ENCODE measurements around the gene CAMK1. TPM values are rescaled to one million over a fixed set of nuclear protein-coding genes. Genes with fewer than 3 reads are reported as not detected.

Gene CAMK1
- total and polyA plus RNA-seq, 2 of the 4 experiments (the other 2 are of a cell fraction) = 33.3 to 36.4 TPM

GRCh38 chr3:9786209-9786739, 16.5 kb upstream of the CAMK1 start:
- no peak overlapping the region for H2BK20ac ChIP-seq (ENCODE audit: low read depth, low read length)
- BruUV-seq (replicated peaks) = no TSS peak
- H2BK15ac ChIP-seq (ENCODE audit: low read depth, low read length) = no peak overlapping the region
- H3K4me1 ChIP-seq (ENCODE audit: control insufficient read depth, insufficient read depth, low read length) = peaks cover 3% of the 10 kb centered on the region; the same call in 1 of the 2 replicates
- H2BK120ac ChIP-seq (ENCODE audit: low read depth, low read length) = no peak overlapping the region
- no peak for ATAC-seq (ENCODE audit: low read depth)
- no CpG with 5 or more reads among the region's 7 CpGs for WGBS, 2 experiments (ENCODE audit: extremely low coverage in 2 of 2, insufficient read length in 1 of 2)
- H2BK5ac ChIP-seq (ENCODE audit: low read depth, low read length, poor library complexity, severe bottlenecking) = no peak overlapping the region
- no peak overlapping the region for H3K23ac ChIP-seq (ENCODE audit: low read depth, low read length)
- no peaks in the 10 kb centered on the region for H4K20me1 ChIP-seq (ENCODE audit: insufficient read depth, low read length)
- H2AK5ac ChIP-seq (ENCODE audit: low read depth, low read length) = no peak overlapping the region
- no peak overlapping the region for H2AK9ac ChIP-seq (replicated peaks; ENCODE audit: low read depth, low read length, poor library complexity)
- in situ Hi-C loops (cut with MboI; ENCODE audit: low sequenced_read_pairs) (no loop called here), intact Hi-C loops (cut with micrococcal nuclease) (no loop called here), dilution Hi-C loops (cut with HindIII; ENCODE audit: low sequenced_read_pairs, unreplicated experiment) (no loop called here)
- H3K14ac ChIP-seq (replicated peaks; ENCODE audit: low read depth, low read length) = no peak overlapping the region
- H4K8ac ChIP-seq (ENCODE audit: low read depth in 2 of 2, low read length in 2 of 2) = no peak overlapping the region
- peaks cover 49% of the 10 kb centered on the region for H3K36me3 ChIP-seq (ENCODE audit: control insufficient read depth, insufficient read depth, low read length)
- H3K4me3 ChIP-seq (ENCODE audit: insufficient read depth, low read depth, low read length) = no peak overlapping the region
- no peak overlapping the region for H4K91ac ChIP-seq (ENCODE audit: insufficient read depth, low read depth, low read length)
- peaks cover 9% of the 10 kb centered on the region for H3K9me1 ChIP-seq (ENCODE audit: insufficient read depth, low read length)
- no peaks in the 10 kb centered on the region for H3K9me3 ChIP-seq (ENCODE audit: control insufficient read depth, insufficient read depth, low read length)
- H3K27ac ChIP-seq (ENCODE audit: insufficient read depth, low read length) = no peak overlapping the region
- peaks cover 20 to 21% of the 10 kb centered on the region in 2 experiments for H3K79me1 ChIP-seq (ENCODE audit: low read depth in 1 of 2, low read length in 2 of 2)
- no peak overlapping the region for H3K18ac ChIP-seq (ENCODE audit: low read depth, low read length)
- H3K4ac ChIP-seq (ENCODE audit: low read depth, low read length) = no peak overlapping the region
- H3K9ac ChIP-seq (ENCODE audit: low read depth, low read length) = no peak overlapping the region
- H4K5ac ChIP-seq (ENCODE audit: low read depth, low read length) = no peak overlapping the region
- ChIA-PET CTCF (no interaction called here), POLR2A (ENCODE audit: unreplicated experiment) (no interaction called here)
- H2AFZ ChIP-seq (replicated peaks; ENCODE audit: low read length, poor library complexity) = no peak overlapping the region
- no peak overlapping the region for H3K56ac ChIP-seq (ENCODE audit: extremely low read depth, insufficient read depth, low read length)
- H3K27me3 ChIP-seq (ENCODE audit: control insufficient read depth, insufficient read depth, low read length) = no peaks in the 10 kb centered on the region
- TF ChIP-seq RCOR1 (IDR thresholded peaks at IDR 0.05; ENCODE audit: insufficient replicate concordance, low read length) = no peak
- no peak for TF ChIP-seq SMC3 (IDR thresholded peaks at IDR 0.05; ENCODE audit: low read depth, low read length)
- TF ChIP-seq, protein P1, sequence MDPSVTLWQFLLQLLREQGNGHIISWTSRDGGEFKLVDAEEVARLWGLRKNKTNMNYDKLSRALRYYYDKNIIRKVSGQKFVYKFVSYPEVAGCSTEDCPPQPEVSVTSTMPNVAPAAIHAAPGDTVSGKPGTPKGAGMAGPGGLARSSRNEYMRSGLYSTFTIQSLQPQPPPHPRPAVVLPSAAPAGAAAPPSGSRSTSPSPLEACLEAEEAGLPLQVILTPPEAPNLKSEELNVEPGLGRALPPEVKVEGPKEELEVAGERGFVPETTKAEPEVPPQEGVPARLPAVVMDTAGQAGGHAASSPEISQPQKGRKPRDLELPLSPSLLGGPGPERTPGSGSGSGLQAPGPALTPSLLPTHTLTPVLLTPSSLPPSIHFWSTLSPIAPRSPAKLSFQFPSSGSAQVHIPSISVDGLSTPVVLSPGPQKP (IDR thresholded peaks at IDR 0.05; ENCODE audit: borderline replicate concordance, low read depth, low read length) = no peak
- TF ChIP-seq MAFK (IDR thresholded peaks at IDR 0.05; ENCODE audit: low read depth, low read length) = no peak
- TF ChIP-seq, protein P2, sequence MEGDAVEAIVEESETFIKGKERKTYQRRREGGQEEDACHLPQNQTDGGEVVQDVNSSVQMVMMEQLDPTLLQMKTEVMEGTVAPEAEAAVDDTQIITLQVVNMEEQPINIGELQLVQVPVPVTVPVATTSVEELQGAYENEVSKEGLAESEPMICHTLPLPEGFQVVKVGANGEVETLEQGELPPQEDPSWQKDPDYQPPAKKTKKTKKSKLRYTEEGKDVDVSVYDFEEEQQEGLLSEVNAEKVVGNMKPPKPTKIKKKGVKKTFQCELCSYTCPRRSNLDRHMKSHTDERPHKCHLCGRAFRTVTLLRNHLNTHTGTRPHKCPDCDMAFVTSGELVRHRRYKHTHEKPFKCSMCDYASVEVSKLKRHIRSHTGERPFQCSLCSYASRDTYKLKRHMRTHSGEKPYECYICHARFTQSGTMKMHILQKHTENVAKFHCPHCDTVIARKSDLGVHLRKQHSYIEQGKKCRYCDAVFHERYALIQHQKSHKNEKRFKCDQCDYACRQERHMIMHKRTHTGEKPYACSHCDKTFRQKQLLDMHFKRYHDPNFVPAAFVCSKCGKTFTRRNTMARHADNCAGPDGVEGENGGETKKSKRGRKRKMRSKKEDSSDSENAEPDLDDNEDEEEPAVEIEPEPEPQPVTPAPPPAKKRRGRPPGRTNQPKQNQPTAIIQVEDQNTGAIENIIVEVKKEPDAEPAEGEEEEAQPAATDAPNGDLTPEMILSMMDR (conservative IDR thresholded peaks at IDR 0.05; ENCODE audit: low read depth, low read length) = no peak
- no peak for TF ChIP-seq RAD21 (IDR thresholded peaks at IDR 0.05; ENCODE audit: low read length)
- TF ChIP-seq MAZ (IDR thresholded peaks at IDR 0.05; ENCODE audit: borderline replicate concordance, low read depth, low read length) = no peak
- TF ChIP-seq CEBPB (IDR thresholded peaks at IDR 0.05; ENCODE audit: low read depth, low read length) = no peak
- no peak for TF ChIP-seq POLR2A (IDR thresholded peaks at IDR 0.05; ENCODE audit: low read depth, low read length)
- TF ChIP-seq RFX5 (IDR thresholded peaks at IDR 0.05; ENCODE audit: low read depth, low read length) = no peak
- H3K4me2 ChIP-seq (ENCODE audit: low read depth, low read length) = no peak overlapping the region
- no peak for DNase-seq

Measured in IMR-90 (cell line).